ENCODE measurements around the gene THRB.

GRCh38 chr3:24305795-24306467 is 188.7 kb downstream of the THRB start:
- TF ChIP-seq CTCF (IDR thresholded peaks at IDR 0.05) = no peak
- TF ChIP-seq POLR2A (IDR thresholded peaks at IDR 0.05) = no peak
